KMS-11 (cell line): Measurements from ENCODE around the gene CCHCR1.

Experiments
- H2AFZ ChIP-seq: fragments of 200-600 bp; sonication (generic); 2 replicates; pipeline ENCODE4 v1.6.1; 2016; ENCODE audit warnings: antibody characterized with exemption, mixed run types, low read depth
- H3K27ac ChIP-seq: fragments of 200-600 bp; sonication (generic); 2 replicates; pipeline ENCODE4 v1.6.1; 2016; ENCODE audit warnings: mild to moderate bottlenecking, mixed run types
- H3K27me3 ChIP-seq: fragments of 200-600 bp; sonication (generic); 2 replicates; pipeline ENCODE4 v1.6.1; 2017; ENCODE audit warnings: mild to moderate bottlenecking, low read depth, mixed run types, moderate library complexity; ENCODE audit not compliant: insufficient read depth
- H3K36me3 ChIP-seq: fragments of 200-600 bp; sonication (generic); 2 replicates; pipeline ENCODE4 v1.6.1; 2017; ENCODE audit warnings: mild to moderate bottlenecking, mixed run types; ENCODE audit not compliant: insufficient read depth
- H3K4me1 ChIP-seq: fragments of 200-600 bp; sonication (generic); 2 replicates; pipeline ENCODE4 v1.6.1; 2016; ENCODE audit warnings: mild to moderate bottlenecking, low read depth, mixed run types; ENCODE audit not compliant: poor library complexity, severe bottlenecking
- H3K4me2 ChIP-seq: fragments of 200-600 bp; sonication (generic); 2 replicates; pipeline ENCODE4 v1.7.0; 2016; ENCODE audit warnings: mild to moderate bottlenecking, mixed run types
- H3K4me3 ChIP-seq: fragments of 200-600 bp; sonication (generic); IDR thresholded peaks from 2 replicates; pipeline ENCODE4 v1.6.1; 2017; ENCODE audit warnings: low read depth, low read length, mixed read lengths; ENCODE audit not compliant: insufficient read depth
- H3K79me2 ChIP-seq: fragments of 200-600 bp; sonication (generic); 2 replicates; pipeline ENCODE4 v1.6.1; 2016; ENCODE audit warnings: low read depth, mixed run types; ENCODE audit not compliant: insufficient read depth
- H3K9ac ChIP-seq: fragments of 200-600 bp; sonication (generic); 2 replicates; pipeline ENCODE4 v1.6.1; 2016; ENCODE audit warnings: mild to moderate bottlenecking, mixed run types
- H4K20me1 ChIP-seq: fragments of 200-600 bp; sonication (generic); 2 replicates; pipeline ENCODE4 v1.6.1; 2016; ENCODE audit warnings: mild to moderate bottlenecking, mixed run types; ENCODE audit not compliant: insufficient read depth
- CTCF ChIP-seq: fragments of 200-600 bp; sonication (generic); conservative IDR thresholded peaks from 2 replicates; pipeline ENCODE4 v1.6.1; 2017; ENCODE audit warnings: low read depth, mild to moderate bottlenecking, antibody characterized with exemption, low read length, moderate library complexity, mixed read lengths

CCHCR1 gene

GRCh38 chr6:31162463-31163165 lies 5.0 kb upstream of the CCHCR1 start:
- H2AFZ ChIP-seq, result no peak overlapping the region
- no peak overlapping the region for H3K27ac ChIP-seq
- H3K4me2 ChIP-seq, result peak overlapping the region; percentile 10; the same call in 1 of the 2 replicates
- no peaks in the 10 kb centered on the region for H3K27me3 ChIP-seq
- 0 out of 2 replicates have a peak, but pooled peaks cover 4% of the 10 kb centered on the region for H4K20me1 ChIP-seq
- no peak for TF ChIP-seq CTCF
- H3K79me2 ChIP-seq, result peaks cover 4% of the 10 kb centered on the region; the same call in 1 of the 2 replicates
- no peaks in the 10 kb centered on the region for H3K36me3 ChIP-seq
- H3K9ac ChIP-seq, result no peak overlapping the region
- H3K4me3 ChIP-seq, result no peak overlapping the region
- peaks cover 45% of the 10 kb centered on the region for H3K4me1 ChIP-seq

- Histone ChIP-seq H4K20me1 (0 out of 2 replicates have a peak, but pooled peaks cover 4% of the 10 kb centered on the region), H3K9ac (no peak overlapping the region), H3K4me3 (no peak overlapping the region), H3K27me3 (no peaks in the 10 kb centered on the region), H3K4me1 (peaks cover 53% of the 10 kb centered on the region), H3K27ac (no peak overlapping the region), H3K36me3 (no peaks in the 10 kb centered on the region), H3K4me2 (no peak overlapping the region), H2AFZ (no peak overlapping the region), H3K79me2 (peaks cover 4% of the 10 kb centered on the region; the same call in 1 of the 2 replicates)
- TF ChIP-seq CTCF, result no peak
Observed at GRCh38 chr6:31161216-31162126, 3.9 kb upstream of the CCHCR1 start.

GRCh38 chr6:31158863-31159855 lies 1.6 kb upstream of the CCHCR1 start:
- Histone ChIP-seq H3K4me3 (no peak overlapping the region), H2AFZ (peak overlapping the region; percentile 70), H3K27ac (no peak overlapping the region), H3K27me3 (no peaks in the 10 kb centered on the region), H3K9ac (peak overlapping the region; percentile 30; the same call in 1 of the 2 replicates), H3K79me2 (peaks cover 4% of the 10 kb centered on the region; the same call in 1 of the 2 replicates), H3K36me3 (no peaks in the 10 kb centered on the region), H3K4me2 (peak overlapping the region; percentile 87), H4K20me1 (no peaks in the 10 kb centered on the region), H3K4me1 (peaks cover 40% of the 10 kb centered on the region)
- no peak for TF ChIP-seq CTCF
